ENCODE results near the gene IGFBP7. TPM values are rescaled to one million over a fixed set of nuclear protein-coding genes. Genes with fewer than 3 reads are reported as not detected.
"Not testable (repeated sequence)": the region's sequence is repeated elsewhere in the genome, so short reads cannot be mapped to it uniquely, and the experiment has no call there.

The IGFBP7 gene
- polyA plus RNA-seq, 1 experiment = 655 TPM

- no peak for DNase-seq (ENCODE audit: low read depth, low spot score)
- TF ChIP-seq, protein P1, sequence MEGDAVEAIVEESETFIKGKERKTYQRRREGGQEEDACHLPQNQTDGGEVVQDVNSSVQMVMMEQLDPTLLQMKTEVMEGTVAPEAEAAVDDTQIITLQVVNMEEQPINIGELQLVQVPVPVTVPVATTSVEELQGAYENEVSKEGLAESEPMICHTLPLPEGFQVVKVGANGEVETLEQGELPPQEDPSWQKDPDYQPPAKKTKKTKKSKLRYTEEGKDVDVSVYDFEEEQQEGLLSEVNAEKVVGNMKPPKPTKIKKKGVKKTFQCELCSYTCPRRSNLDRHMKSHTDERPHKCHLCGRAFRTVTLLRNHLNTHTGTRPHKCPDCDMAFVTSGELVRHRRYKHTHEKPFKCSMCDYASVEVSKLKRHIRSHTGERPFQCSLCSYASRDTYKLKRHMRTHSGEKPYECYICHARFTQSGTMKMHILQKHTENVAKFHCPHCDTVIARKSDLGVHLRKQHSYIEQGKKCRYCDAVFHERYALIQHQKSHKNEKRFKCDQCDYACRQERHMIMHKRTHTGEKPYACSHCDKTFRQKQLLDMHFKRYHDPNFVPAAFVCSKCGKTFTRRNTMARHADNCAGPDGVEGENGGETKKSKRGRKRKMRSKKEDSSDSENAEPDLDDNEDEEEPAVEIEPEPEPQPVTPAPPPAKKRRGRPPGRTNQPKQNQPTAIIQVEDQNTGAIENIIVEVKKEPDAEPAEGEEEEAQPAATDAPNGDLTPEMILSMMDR (IDR thresholded peaks at IDR 0.05; ENCODE audit: low read depth, low read length) = no peak
- no peaks in the 10 kb centered on the region for H3K9me3 ChIP-seq (ENCODE audit: control insufficient read depth, insufficient read depth, low read length)
- no peak overlapping the region for H3K4me3 ChIP-seq (ENCODE audit: low read depth, low read length)
- H3K27ac ChIP-seq (ENCODE audit: low read depth, low read length) = no peak overlapping the region
- H3K27me3 ChIP-seq (ENCODE audit: control insufficient read depth, insufficient read depth, low read length) = no peaks in the 10 kb centered on the region
- POLR2A ChIA-PET = interaction anchor here (5.1 kb wide), 1 partner anchor 21 kb away, joined by 49 read pairs; no protein-coding TSS in a partner anchor
- CTCF ChIA-PET = interaction anchor here (3.8 kb wide), 1 partner anchor 102 kb away, joined by 23 read pairs; no protein-coding TSS in a partner anchor
Measured at GRCh38 chr4:57061395-57061794, 48.8 kb downstream of the IGFBP7 start.

- POLR2A ChIA-PET; H3K9me3 ChIP-seq (ENCODE audit: control insufficient read depth, insufficient read depth, low read length); H3K4me3 ChIP-seq (ENCODE audit: low read depth, low read length); DNase-seq (ENCODE audit: low read depth, low spot score); H3K27me3 ChIP-seq (ENCODE audit: control insufficient read depth, insufficient read depth, low read length); H3K27ac ChIP-seq (ENCODE audit: low read depth, low read length): not testable (repeated sequence)
- CTCF ChIA-PET = interaction anchor here (0.9 to 3.8 kb wide), 3 partner anchors 11 to 102 kb away, joined by 3 to 23 read pairs (median 4); no protein-coding TSS in a partner anchor
Measured at GRCh38 chr4:57060717-57061067, 49.5 kb downstream of the IGFBP7 start.

DNA sequence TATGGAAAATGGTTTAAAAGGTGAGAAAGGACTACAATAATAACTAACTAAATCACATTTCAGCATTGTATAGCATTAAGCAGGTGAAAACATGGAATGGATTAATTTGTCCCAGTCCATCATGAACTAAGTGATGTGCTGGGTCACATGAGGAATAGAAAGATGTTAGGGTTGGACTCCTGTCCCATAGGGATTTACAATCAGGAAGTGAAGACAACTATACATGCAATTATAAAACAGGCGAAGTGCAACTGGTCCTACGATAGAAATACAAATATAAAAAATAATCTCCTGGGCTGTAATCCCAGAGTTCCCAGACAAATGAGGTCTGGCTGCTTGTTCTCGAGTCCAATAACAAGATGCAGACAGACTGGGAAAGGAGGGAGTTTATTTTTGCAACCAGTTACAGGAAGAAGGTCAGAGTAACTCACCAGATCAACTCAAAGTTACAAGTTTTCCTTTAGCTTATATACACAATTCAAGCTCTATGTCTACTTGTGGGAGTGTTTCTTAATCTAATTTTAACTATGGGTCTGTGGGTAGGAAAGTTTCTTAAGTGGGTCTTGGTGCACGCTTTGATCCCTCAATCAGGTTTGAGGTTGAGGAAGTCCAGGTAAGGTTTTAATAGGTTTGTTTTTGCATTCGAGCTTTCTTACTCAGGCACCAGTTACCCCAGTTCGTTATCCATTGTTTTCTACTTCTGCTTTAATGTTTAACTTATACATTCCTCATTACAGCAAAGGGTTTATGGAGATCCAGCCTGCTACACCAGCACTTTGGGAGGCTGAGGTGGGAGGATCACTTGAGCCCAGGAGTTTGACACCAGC, 50.1 kb downstream of the IGFBP7 start:
- POLR2A ChIA-PET = no interaction called here
- no peak for DNase-seq (ENCODE audit: low read depth, low spot score)
- no peak overlapping the region for H3K27ac ChIP-seq (ENCODE audit: low read depth, low read length)

GRCh38 chr4:57055886-57056285, 54.3 kb downstream of the IGFBP7 start:
- DNase-seq (ENCODE audit: low read depth, low spot score) = no peak
- H3K27me3 ChIP-seq (ENCODE audit: control insufficient read depth, insufficient read depth, low read length) = no peaks in the 10 kb centered on the region
- H3K27ac ChIP-seq (ENCODE audit: low read depth, low read length) = no peak overlapping the region
- TF ChIP-seq, protein P1 (IDR thresholded peaks at IDR 0.05; ENCODE audit: low read depth, low read length) = no peak
- ChIA-PET POLR2A (no interaction called here), CTCF (no interaction called here)
- H3K4me3 ChIP-seq (ENCODE audit: low read depth, low read length) = no peak overlapping the region
- H3K9me3 ChIP-seq (ENCODE audit: control insufficient read depth, insufficient read depth, low read length) = no peaks in the 10 kb centered on the region

More for the DNA sequence above, 50.1 kb downstream of the IGFBP7 start:
- no peaks in the 10 kb centered on the region for H3K9me3 ChIP-seq (ENCODE audit: control insufficient read depth, insufficient read depth, low read length)
- TF ChIP-seq, protein P1 (IDR thresholded peaks at IDR 0.05; ENCODE audit: low read depth, low read length) = no peak
- CTCF ChIA-PET = interaction anchor here (0.9 to 3.8 kb wide), 3 partner anchors 11 to 103 kb away, joined by 3 to 23 read pairs (median 4); no protein-coding TSS in a partner anchor
- H3K27me3 ChIP-seq (ENCODE audit: control insufficient read depth, insufficient read depth, low read length) = no peaks in the 10 kb centered on the region
- H3K4me3 ChIP-seq (ENCODE audit: low read depth, low read length) = no peak overlapping the region

GRCh38 chr4:57053508-57053907, 56.7 kb downstream of the IGFBP7 start:
- H3K9me3 ChIP-seq (ENCODE audit: control insufficient read depth, insufficient read depth, low read length) = no peaks in the 10 kb centered on the region
- TF ChIP-seq, protein P1 (IDR thresholded peaks at IDR 0.05; ENCODE audit: low read depth, low read length) = no peak
- no peaks in the 10 kb centered on the region for H3K27me3 ChIP-seq (ENCODE audit: control insufficient read depth, insufficient read depth, low read length)
- POLR2A ChIA-PET = interaction anchor here (0.6 kb wide), 1 partner anchor 114 kb away, joined by 3 read pairs; no protein-coding TSS in a partner anchor
- no peak overlapping the region for H3K4me3 ChIP-seq (ENCODE audit: low read depth, low read length)
- DNase-seq (ENCODE audit: low read depth, low spot score) = no peak
- CTCF ChIA-PET = no interaction called here
- H3K27ac ChIP-seq (ENCODE audit: low read depth, low read length) = peak overlapping the region; percentile 21
